HCT116 (cell line): Measurements from ENCODE around the gene TYROBP. TPM values are rescaled to one million over a fixed set of nuclear protein-coding genes. Genes with fewer than 3 reads are reported as not detected.

ENCODE experiments used
- ATAC-seq: fragments of 200-7000 bp; cut with Tn5 transposase; 2 replicates; pipeline ENCODE4 v1.9.1; 2020; ENCODE audit warnings: mild to moderate bottlenecking, moderate library complexity
- BruUV-seq: library from RNA; stranded (reverse); fragments of 400-500 nt; replicated peaks from 2 replicates; lab custom pipeline; 2021; lab: Mats Ljungman, UMichigan
- CTCF ChIA-PET: fragments of 300-600 bp; sonication (Branson Sonifier 250); formaldehyde crosslinking; loops from one replicate; lab custom pipeline; 2021; ENCODE audit warnings: antibody characterized with exemption; lab: Charles Lee
- POLR2A ChIA-PET: fragments of 300-600, 350-600 bp; sonication (Branson Sonifier 250); formaldehyde crosslinking; loops from one replicate; lab custom pipeline; 2021; ENCODE audit warnings: antibody characterized with exemption; lab: Charles Lee
- RAD21 ChIA-PET, 2 experiments: fragments of 300-600 bp; sonication (Branson Sonifier 250); formaldehyde crosslinking; loops; one replicate each; lab custom pipeline; 2023; ENCODE audit warnings: low total read pairs in 2 of 2; ENCODE audit not compliant: uncharacterized antibody in 2 of 2, unreplicated experiment in 2 of 2, low non-redundant PET in 1 of 2; lab: Charles Lee
- DNase-seq: peaks from one replicate; pipeline ENCODE4 v3.0.0-alpha.2; 2010; ENCODE audit warnings: low read depth, low spot score
- H2AFZ ChIP-seq: fragments of 200-600 bp; shearing (Covaris generic), sonication (generic); 2 replicates; pipeline ENCODE4 v1.6.1; 2017; ENCODE audit warnings: low read depth, mixed run types, mixed read lengths, antibody characterized with exemption, low read length; ENCODE audit not compliant: poor library complexity, severe bottlenecking
- H3K27ac ChIP-seq: 2 replicates; pipeline ENCODE4 v1.5.1; 2012; ENCODE audit warnings: low read depth, low read length
- H3K27me3 ChIP-seq: fragments of 200-600 bp; sonication (generic); 2 replicates; pipeline ENCODE4 v1.6.1; 2016; ENCODE audit warnings: mixed run types, low read length, mixed read lengths; ENCODE audit not compliant: insufficient read depth
- H3K36me3 ChIP-seq, 2 experiments: fragments of 200-500 bp in 1 of 2; fragments of 200-600 bp in 1 of 2; sonication (Bioruptor generic) in 1 of 2; sonication (generic) in 1 of 2; 2 replicates each; pipeline versions ENCODE4 v1.5.1 to v1.6.1; 2014 to 2016; ENCODE audit warnings: low read length in 2 of 2, inconsistent platforms in 1 of 2, mixed read lengths in 1 of 2, mixed run types in 1 of 2; ENCODE audit not compliant: insufficient read depth in 2 of 2, control insufficient read depth in 1 of 2
- H3K4me1 ChIP-seq, 2 experiments: fragments of 200-600 bp in 1 of 2; sonication (generic) in 1 of 2; 2 replicates each; pipeline versions ENCODE4 v1.5.1 to v1.6.1; 2012 to 2017; ENCODE audit warnings: low read length in 2 of 2, inconsistent platforms in 1 of 2, mild to moderate bottlenecking in 1 of 2, mixed read lengths in 1 of 2, mixed run types in 1 of 2, moderate library complexity in 1 of 2; ENCODE audit not compliant: insufficient read depth in 2 of 2, control insufficient read depth in 1 of 2
- H3K4me2 ChIP-seq: fragments of 200-600 bp; sonication (generic); 2 replicates; pipeline ENCODE4 v1.6.1; 2017; ENCODE audit warnings: mixed run types, low read length, mixed read lengths
- H3K4me3 ChIP-seq, 2 experiments: fragments of 200-600 bp in 1 of 2; sonication (generic) in 1 of 2; replicated peaks in 1 of 2; 2 replicates each; pipeline ENCODE4 v1.5.1; 2011 to 2016; ENCODE audit warnings: low read length in 2 of 2, control low read depth in 1 of 2, low read depth in 1 of 2, mild to moderate bottlenecking in 1 of 2, mixed read lengths in 1 of 2, mixed run types in 1 of 2
- H3K79me2 ChIP-seq: fragments of 200-600 bp; sonication (generic); 2 replicates; pipeline ENCODE4 v1.6.1; 2017; ENCODE audit warnings: mild to moderate bottlenecking, mixed run types, low read length, moderate library complexity, mixed read lengths; ENCODE audit not compliant: insufficient read depth
- H3K9ac ChIP-seq: fragments of 200-600 bp; sonication (generic); 2 replicates; pipeline ENCODE4 v1.6.1; 2016; ENCODE audit warnings: low read length, mixed read lengths
- H3K9me2 ChIP-seq: fragments of 200-600 bp; sonication (generic), shearing (Covaris generic); 2 replicates; pipeline ENCODE4 v1.6.1; 2017; ENCODE audit warnings: mixed run types, mild to moderate bottlenecking, moderate library complexity; ENCODE audit not compliant: insufficient read depth
- H3K9me3 ChIP-seq, 2 experiments: fragments of 200-500 bp in 1 of 2; fragments of 200-600 bp in 1 of 2; sonication (Bioruptor generic) in 1 of 2; sonication (generic) in 1 of 2; 2 replicates each; pipeline ENCODE4 v1.6.1; 2014 to 2017; ENCODE audit warnings: low read length in 2 of 2, mixed read lengths in 2 of 2, inconsistent platforms in 1 of 2, low read depth in 1 of 2, mild to moderate bottlenecking in 1 of 2, mixed run types in 1 of 2, moderate library complexity in 1 of 2; ENCODE audit not compliant: control insufficient read depth in 1 of 2, insufficient read depth in 1 of 2
- H4K20me1 ChIP-seq: fragments of 200-600 bp; sonication (generic), shearing (Covaris generic); 2 replicates; pipeline ENCODE4 v1.6.1; 2017; ENCODE audit warnings: mixed run types, mild to moderate bottlenecking, moderate library complexity; ENCODE audit not compliant: insufficient read depth
- CBX3 ChIP-seq: IDR thresholded peaks from 2 replicates; pipeline ENCODE4 v1.6.1; 2012; ENCODE audit warnings: low read depth
- CTCF ChIP-seq, 3 experiments: fragments of 200-600 bp in 1 of 3; sonication (generic) in 1 of 3; IDR thresholded peaks in 2 of 3; conservative IDR thresholded peaks in 1 of 3; 2 replicates each; pipeline ENCODE4 v1.5.1; 2012 to 2017; ENCODE audit warnings: low read depth in 2 of 3, low read length in 2 of 3, antibody characterized with exemption in 1 of 3, borderline replicate concordance in 1 of 3, control low read depth in 1 of 3, mild to moderate bottlenecking in 1 of 3, mixed read lengths in 1 of 3, mixed run types in 1 of 3, moderate library complexity in 1 of 3; ENCODE audit not compliant: insufficient read depth in 1 of 3
- ELF1 ChIP-seq: IDR thresholded peaks from 2 replicates; pipeline ENCODE4 v1.6.1; 2012; ENCODE audit warnings: low read depth, borderline replicate concordance
- FOSL1 ChIP-seq: IDR thresholded peaks from 2 replicates; pipeline ENCODE4 v1.6.1; 2012; ENCODE audit warnings: low read depth
- JUND ChIP-seq: IDR thresholded peaks from 2 replicates; pipeline ENCODE4 v1.6.1; 2012
- POLR2AphosphoS5 ChIP-seq: IDR thresholded peaks from 2 replicates; pipeline ENCODE4 v1.6.1; 2011; ENCODE audit warnings: mild to moderate bottlenecking, low read depth, low read length, moderate library complexity
- RAD21 ChIP-seq: IDR thresholded peaks from 2 replicates; pipeline ENCODE4 v1.6.1; 2012; ENCODE audit warnings: low read depth, mild to moderate bottlenecking
- REST ChIP-seq: IDR thresholded peaks from 2 replicates; pipeline ENCODE4 v1.6.1; 2012; ENCODE audit warnings: low read depth
- SRF ChIP-seq: IDR thresholded peaks from 2 replicates; pipeline ENCODE4 v1.6.1; 2012; ENCODE audit warnings: low read depth
- TCF7L2 ChIP-seq: IDR thresholded peaks from 2 replicates; pipeline ENCODE4 v1.7.0; 2011; ENCODE audit warnings: borderline replicate concordance, inconsistent platforms; ENCODE audit not compliant: insufficient read depth, insufficient read length; ENCODE audit errors: extremely low read depth
- ZFX ChIP-seq: fragments of 450-650 bp; IDR thresholded peaks from 2 replicates; pipeline ENCODE4 v1.6.1; 2017
- ZNF274 ChIP-seq: fragments of 200-500 bp; sonication (Bioruptor generic); IDR thresholded peaks from 2 replicates; pipeline ENCODE4 v1.6.1; 2014; ENCODE audit warnings: mild to moderate bottlenecking, low read depth, low read length, inconsistent platforms
- intact Hi-C: fragments of 100-400 bp; cut with micrococcal nuclease; formaldehyde crosslinking; loops from 2 replicates; pipeline ENCODE4 v1.10.0; 2022
- total RNA-seq: library from RNA; stranded (reverse); gene quantifications from one replicate; pipeline ENCODE4 v1.2.1, GENCODE V29; 2021; ENCODE audit not compliant: unreplicated experiment

Gene TYROBP
- total RNA-seq, 1 experiment from 2014 or later, result 0.49 TPM

GRCh38 chr19:35871611-35872010, 36.5 kb downstream of the TYROBP start:
- TF ChIP-seq TCF7L2, result no peak
- TF ChIP-seq CBX3, result no peak
- TF ChIP-seq ZFX, result no peak
- no peak for TF ChIP-seq POLR2AphosphoS5
- no peak for TF ChIP-seq JUND
- no peak for TF ChIP-seq CTCF (IDR thresholded peaks at IDR 0.05 in 2 of 3, conservative IDR thresholded peaks at IDR 0.05 in 1 of 3; ENCODE audit: borderline replicate concordance in 1 of 3, insufficient read depth in 1 of 3, low read depth in 2 of 3, low read length in 2 of 3)
- no peak for TF ChIP-seq FOSL1
- TF ChIP-seq ELF1, result no peak
- no peak for TF ChIP-seq REST
- TF ChIP-seq RAD21, result no peak
- no peak for TF ChIP-seq ZNF274
- TF ChIP-seq SRF, result no peak
- Histone ChIP-seq H3K4me3 (no peak overlapping the region), H2AFZ (no peak overlapping the region), H3K9ac (no peak overlapping the region), H3K4me2 (no peak overlapping the region), H3K9me3 (no peaks in the 10 kb centered on the region), H3K27me3 (no peaks in the 10 kb centered on the region), H3K79me2 (no peaks in the 10 kb centered on the region), H3K27ac (no peak overlapping the region), H4K20me1 (no peaks in the 10 kb centered on the region), H3K9me2 (no peaks in the 10 kb centered on the region), H3K4me1 (peaks cover 15 to 30% of the 10 kb centered on the region in 2 experiments; a peak in 3 of 4 replicates), H3K36me3 (no peaks in the 10 kb centered on the region)
- ChIA-PET RAD21 (no interaction called here), CTCF (no interaction called here), POLR2A (no interaction called here)
- BruUV-seq, result no TSS peak
- ATAC-seq, result no peak
- DNase-seq, result no peak
- intact Hi-C loops, result no loop called here
